Renal cortex interstitium (tissue), 11 donors: ENCODE results near the gene THOC6. TPM values are rescaled to one million over a fixed set of nuclear protein-coding genes. Genes with fewer than 3 reads are reported as not detected.
A peak's percentile ranks its signal among the peaks of the same experiment; 100 is the strongest.

Source experiments
- DNase-seq, 11 donors: peaks; one replicate each; pipeline ENCODE4 v3.0.0-alpha.2; 2013; ENCODE audit warnings: low read depth in 9 of 11, low spot score in 4 of 11; ENCODE audit errors: extremely low read depth in 1 of 11
- polyA plus RNA-seq, 3 donors: library from polyadenylated mRNA; unstranded; fragments of 120-200 nt; gene quantifications; one replicate each; pipeline ENCODE4 v1.2.1, GENCODE V29; 2013; ENCODE audit not compliant: insufficient read length in 3 of 3

Gene THOC6
- polyA plus RNA-seq, 3 donors: 28.2 to 35.9 (median 30.5) TPM

- no peak for DNase-seq
These were observed 37.1 kb upstream of the THOC6 start for GRCh38 chr16:2986623-2987188.

GRCh38 chr16:2987286-2987685, 36.5 kb upstream of the THOC6 start:
- DNase-seq: no peak

GRCh38 chr16:2987833-2988232, 36.0 kb upstream of the THOC6 start:
- no peak for DNase-seq

GRCh38 chr16:2988590-2989099, 35.2 kb upstream of the THOC6 start:
- no peak for DNase-seq

- no peak for DNase-seq
These were observed 32.9 kb upstream of the THOC6 start for GRCh38 chr16:2990891-2991290.

DNA sequence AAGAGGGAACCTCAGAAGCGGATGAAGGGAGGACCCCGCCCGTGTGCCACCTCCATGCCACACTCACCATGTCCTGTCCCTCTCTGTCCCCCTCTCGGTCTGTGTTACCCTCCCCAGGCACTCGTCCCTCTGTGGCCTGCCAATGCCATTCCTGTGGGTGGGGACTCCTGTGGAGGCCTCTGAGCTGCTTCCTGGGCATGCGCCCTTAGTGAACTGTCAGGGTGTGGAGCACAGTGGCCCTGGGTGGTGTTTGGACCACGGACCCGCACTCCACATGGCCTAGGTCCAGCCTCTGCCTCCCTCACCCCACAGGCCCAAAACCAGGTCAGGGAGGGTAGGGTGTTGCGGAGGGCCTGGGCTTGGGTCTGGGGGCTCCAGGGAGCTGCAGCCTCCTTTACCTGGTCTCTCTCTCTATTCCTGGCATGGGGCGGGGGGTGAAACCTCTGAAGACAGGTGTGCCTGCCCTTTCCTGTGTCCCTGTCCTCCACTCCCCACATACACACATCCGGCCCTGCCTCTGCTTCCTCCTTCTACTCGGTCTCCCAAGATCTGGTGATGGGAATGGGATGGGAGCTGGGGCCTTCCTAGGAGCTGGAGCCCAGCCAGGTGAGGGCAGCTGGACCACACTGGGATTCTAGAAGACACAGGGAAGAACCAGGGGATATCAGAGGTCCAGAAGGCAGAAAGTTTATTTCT, 32.1 kb upstream of the THOC6 start:
- DNase-seq: no peak

DNA sequence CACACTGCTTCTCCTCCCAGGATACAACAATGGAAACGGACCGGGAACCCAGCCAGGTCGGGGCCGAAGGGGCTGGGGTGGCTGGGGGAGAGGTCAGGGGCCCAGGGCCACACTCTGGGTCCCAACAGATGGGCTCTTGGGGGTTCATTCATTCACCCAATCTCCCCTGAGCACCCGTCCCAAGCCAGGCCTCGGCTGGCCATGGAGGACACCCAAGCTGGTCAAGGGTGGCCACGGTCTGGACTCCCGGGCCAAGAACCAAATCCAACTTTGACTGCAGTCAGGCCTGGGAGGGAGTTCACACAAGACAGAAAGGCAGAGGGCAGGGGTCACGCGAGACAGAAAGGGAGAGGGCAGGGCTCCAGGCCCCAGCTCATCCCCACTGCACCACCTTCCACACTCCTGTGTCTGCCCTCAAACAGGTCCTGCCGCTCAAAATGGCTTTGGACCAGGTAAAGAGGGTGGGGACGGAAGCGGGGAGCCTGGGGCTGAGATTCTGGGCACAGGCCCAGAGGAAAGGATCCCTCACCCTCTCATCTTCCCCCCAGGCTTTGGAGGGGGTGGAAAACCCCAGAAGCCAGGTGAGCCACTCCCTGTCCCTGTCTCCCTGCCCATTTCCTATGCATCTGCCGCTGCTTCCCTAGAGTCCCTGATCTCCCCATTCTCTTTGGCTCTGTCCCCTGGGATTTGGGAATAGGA, 31.3 kb upstream of the THOC6 start:
- no peak for DNase-seq

- DNase-seq: no peak
These were observed 27.5 kb upstream of the THOC6 start for GRCh38 chr16:2996298-2996697.

GRCh38 chr16:2999929-3000328, 23.9 kb upstream of the THOC6 start:
- no peak for DNase-seq

- DNase-seq: no peak
These were observed 23.3 kb upstream of the THOC6 start for GRCh38 chr16:3000540-3000939.

GRCh38 chr16:3001316-3001715, 22.5 kb upstream of the THOC6 start:
- DNase-seq: no peak

DNA sequence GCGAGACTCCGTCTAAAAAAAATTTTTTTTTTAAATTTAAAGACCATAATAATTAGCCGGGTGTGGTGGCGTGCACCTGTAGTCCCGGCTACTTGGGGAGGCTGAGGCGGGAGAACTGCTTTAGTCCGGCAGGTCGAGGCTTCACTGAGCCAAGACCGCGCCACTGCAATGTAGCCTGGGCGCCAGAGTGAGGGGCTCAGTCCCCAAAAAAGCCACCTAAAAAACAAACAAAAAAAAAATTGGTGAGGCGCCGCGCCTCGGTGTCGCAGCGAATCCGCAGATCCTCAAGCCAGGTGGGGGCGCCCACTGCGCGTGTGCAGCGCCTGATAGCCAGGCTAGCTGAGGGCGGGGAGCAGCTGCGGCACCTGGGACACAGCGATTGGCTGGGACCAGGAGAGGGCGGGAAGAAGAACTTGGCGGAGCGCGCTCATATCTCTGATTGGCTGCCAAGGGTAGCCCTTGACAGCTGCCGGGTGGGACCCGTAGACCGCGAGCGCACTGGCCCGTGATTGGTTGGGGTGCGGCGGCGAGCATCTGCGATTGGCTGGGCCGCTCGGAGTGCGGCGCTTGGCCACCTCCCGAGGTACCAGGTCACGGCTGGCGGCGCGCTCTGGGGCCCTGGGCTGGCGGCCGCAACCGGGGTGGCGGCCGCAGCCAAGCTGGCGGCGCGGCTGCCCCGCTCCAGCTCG, 20.1 kb upstream of the THOC6 start:
- DNase-seq: peak in 10 of 11 donors; percentile 91 to 96 (median 94)

DNA sequence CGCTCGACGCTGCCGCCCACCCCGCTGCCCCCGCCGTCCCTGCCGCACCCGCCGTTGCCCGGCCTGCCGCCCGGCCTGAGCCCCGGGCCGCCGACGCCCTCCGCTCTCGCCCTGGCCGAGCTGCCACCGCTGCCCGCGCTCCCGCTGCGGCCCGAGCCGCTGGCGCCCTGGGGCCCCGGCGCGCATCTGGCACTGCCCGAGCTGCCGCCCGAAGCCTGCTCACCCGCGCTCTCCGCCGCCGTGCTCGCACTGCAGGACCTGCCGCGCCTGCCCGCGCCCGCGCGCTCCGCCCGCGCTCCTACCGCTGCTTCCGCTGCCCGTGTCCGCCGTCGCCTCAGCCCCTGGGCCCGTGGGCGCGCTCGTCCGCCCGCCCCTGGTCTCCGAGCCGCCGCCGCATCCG, 19.5 kb upstream of the THOC6 start:
- DNase-seq: no peak

GRCh38 chr16:3004781-3005284, 19.0 kb upstream of the THOC6 start:
- DNase-seq: no peak

- no peak for DNase-seq
These were observed 16.5 kb upstream of the THOC6 start for GRCh38 chr16:3007059-3007956.

DNA sequence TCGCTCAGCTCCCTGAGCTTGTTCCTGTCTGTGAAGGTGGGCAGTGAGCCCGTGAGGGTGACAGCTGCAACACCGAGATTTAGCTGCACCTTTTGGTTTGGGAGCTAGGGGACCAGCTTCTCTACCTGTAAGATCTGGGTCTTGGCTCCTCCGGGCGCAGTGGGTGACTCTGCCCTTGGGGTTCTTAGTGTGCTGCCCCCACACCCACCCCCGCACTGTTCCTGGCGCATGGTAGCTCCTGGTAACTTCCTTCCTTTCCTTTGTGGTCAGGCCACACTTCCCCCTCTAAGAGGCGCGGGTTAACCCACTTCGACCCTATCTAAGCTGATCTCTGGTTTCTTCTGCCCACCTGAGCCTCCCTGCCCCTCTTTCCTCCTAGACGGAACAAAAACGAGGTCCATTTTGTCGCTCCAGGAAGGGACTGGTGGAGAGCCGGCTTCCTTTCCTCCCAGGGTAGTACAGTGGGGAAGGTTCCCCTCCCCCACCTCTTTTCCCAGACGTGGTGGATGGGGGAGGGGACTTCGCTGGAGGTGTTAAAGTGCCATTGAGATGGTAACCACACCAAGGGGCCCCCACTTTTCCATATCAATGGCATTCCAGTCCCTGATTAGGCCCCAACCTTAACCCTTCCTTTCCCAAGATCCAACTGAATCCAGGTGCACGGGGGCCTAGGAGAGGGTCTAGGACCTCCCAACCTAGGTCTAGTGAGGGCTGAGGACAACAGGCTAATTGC, 15.7 kb upstream of the THOC6 start:
- DNase-seq: no peak

DNA sequence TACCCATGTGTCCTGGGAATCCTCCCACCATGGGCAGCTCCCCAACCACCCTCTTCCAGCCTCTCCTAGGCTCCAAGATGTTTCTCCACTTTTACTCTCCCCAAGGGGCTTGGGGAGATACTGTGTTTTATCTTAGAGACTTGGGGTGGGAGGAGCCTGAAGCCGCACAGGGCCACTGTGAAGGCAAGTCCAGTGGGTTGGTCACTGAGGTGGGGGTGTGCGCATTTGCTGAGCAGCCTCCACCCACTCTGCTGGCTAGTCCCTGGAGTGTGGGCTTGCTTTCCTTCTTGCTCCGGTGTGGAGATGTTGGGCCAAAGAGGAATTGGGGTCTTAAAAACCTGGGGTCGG, 15.2 kb upstream of the THOC6 start:
- no peak for DNase-seq
